Gastroesophageal sphincter (tissue), 3 donors: ENCODE data around the gene NPVF.

Experiments used
- CTCF ChIP-seq, 4 experiments: fragments of 200-600 bp in 2 of 4; fragments of 450-650 bp in 2 of 4; sonication (generic) in 1 of 4; IDR thresholded peaks; one replicate each; pipeline ENCODE4 v1.5.1; 2017 to 2019; ENCODE audit warnings: antibody characterized with exemption in 4 of 4, mild to moderate bottlenecking in 2 of 4, moderate library complexity in 2 of 4
- EP300 ChIP-seq: sonication (generic); formaldehyde crosslinking; IDR thresholded peaks from one replicate; pipeline ENCODE4 v1.6.1; 2017; ENCODE audit warnings: antibody characterized with exemption, mild to moderate bottlenecking

GRCh38 chr7:25238066-25238725 lies 9.9 kb upstream of the NPVF start:
- TF ChIP-seq EP300 (no peak), CTCF (IDR thresholded peaks at IDR 0.05) (no peak)
